Liver (tissue), 9 donors: ENCODE results near the gene CLN5. TPM values are rescaled to one million over a fixed set of nuclear protein-coding genes. Genes with fewer than 3 reads are reported as not detected.

Experiments used
- DNase-seq: peaks from one replicate; pipeline ENCODE4 v3.0.0-alpha.2; 2017; ENCODE audit warnings: low spot score
- H3K27ac ChIP-seq, 2 donors: one replicate each; pipeline ENCODE4 v1.7.0; 2013; ENCODE audit warnings: inconsistent platforms in 2 of 2, low read length in 2 of 2, control low read depth in 1 of 2, low read depth in 1 of 2, mild to moderate bottlenecking in 1 of 2
- H3K27me3 ChIP-seq, 4 donors: one replicate each; pipeline versions ENCODE4 v1.6.1 to v1.7.0; 2013; ENCODE audit warnings: low read length in 3 of 4, inconsistent platforms in 1 of 4, mild to moderate bottlenecking in 1 of 4, moderate library complexity in 1 of 4; ENCODE audit not compliant: control insufficient read depth in 4 of 4, insufficient read depth in 4 of 4
- H3K36me3 ChIP-seq, 4 donors: one replicate each; pipeline versions ENCODE4 v1.6.1 to v1.7.0; 2013; ENCODE audit warnings: low read length in 3 of 4, mild to moderate bottlenecking in 3 of 4, low read depth in 1 of 4, moderate library complexity in 1 of 4; ENCODE audit not compliant: control insufficient read depth in 4 of 4, insufficient read depth in 3 of 4
- H3K4me1 ChIP-seq, 4 donors: one replicate each; pipeline versions ENCODE4 v1.6.1 to v1.7.0; 2013; ENCODE audit warnings: low read length in 3 of 4, mild to moderate bottlenecking in 3 of 4, moderate library complexity in 1 of 4; ENCODE audit not compliant: control insufficient read depth in 4 of 4, insufficient read depth in 4 of 4
- H3K4me3 ChIP-seq, 3 donors: one replicate each; pipeline versions ENCODE4 v1.6.1 to v1.7.0; 2013; ENCODE audit warnings: low read length in 3 of 3, control low read depth in 1 of 3, low read depth in 1 of 3, mild to moderate bottlenecking in 1 of 3
- H3K9ac ChIP-seq, 2 donors: one replicate each; pipeline ENCODE4 v1.7.0; 2013; ENCODE audit warnings: low read length in 2 of 2, mild to moderate bottlenecking in 2 of 2, moderate library complexity in 2 of 2, control low read depth in 1 of 2, low read depth in 1 of 2
- H3K9me3 ChIP-seq, 4 donors: one replicate each; pipeline versions ENCODE4 v1.6.1 to v1.7.0; 2013; ENCODE audit warnings: low read length in 3 of 4; ENCODE audit not compliant: control insufficient read depth in 4 of 4
- ATF3 ChIP-seq: IDR thresholded peaks from 2 replicates; pipeline ENCODE4 v1.6.1; 2016; ENCODE audit warnings: antibody characterized with exemption
- EGR1 ChIP-seq, 2 donors: IDR thresholded peaks; 2 replicates each; pipeline ENCODE4 v1.6.1; 2016 to 2018; ENCODE audit warnings: antibody characterized with exemption in 2 of 2, low read depth in 2 of 2
- FOXA1 ChIP-seq: IDR thresholded peaks from 2 replicates; pipeline ENCODE4 v1.6.1; 2016; ENCODE audit warnings: antibody characterized with exemption
- HNF4G ChIP-seq: IDR thresholded peaks from 2 replicates; pipeline ENCODE4 v1.6.1; 2016; ENCODE audit warnings: antibody characterized with exemption
- MAX ChIP-seq: IDR thresholded peaks from 2 replicates; pipeline ENCODE4 v1.6.1; 2016; ENCODE audit warnings: antibody characterized with exemption
- RAD21 ChIP-seq, 2 donors: IDR thresholded peaks; 2 replicates each; pipeline ENCODE4 v1.6.1; 2016; ENCODE audit warnings: antibody characterized with exemption in 2 of 2, mild to moderate bottlenecking in 2 of 2
- REST ChIP-seq: IDR thresholded peaks from 2 replicates; pipeline ENCODE4 v1.6.1; 2016; ENCODE audit warnings: antibody characterized with exemption, mild to moderate bottlenecking
- RXRA ChIP-seq, 2 donors: IDR thresholded peaks; 2 replicates each; pipeline ENCODE4 v1.6.1; 2017 to 2018; ENCODE audit warnings: antibody characterized with exemption in 2 of 2, mild to moderate bottlenecking in 1 of 2
- SP1 ChIP-seq: IDR thresholded peaks from 2 replicates; pipeline ENCODE4 v1.6.1; 2018; ENCODE audit warnings: antibody characterized with exemption, mild to moderate bottlenecking
- ZBTB33 ChIP-seq: IDR thresholded peaks from 2 replicates; pipeline ENCODE4 v1.6.1; 2016; ENCODE audit warnings: antibody characterized with exemption
- WGBS: extraction: QIAGEN DNeasy Blood & Tissue Kit; methylation state at CpG from one replicate; pipeline ENCODE4 v1.1.7; 2013; 5-methylcytosine and 5-hydroxymethylcytosine counted together
- polyA plus RNA-seq, 2 donors: library from polyadenylated mRNA; stranded (reverse) in 1 of 2; unstranded in 1 of 2; fragments of 200-250 nt in 1 of 2; fragments of >200 nt in 1 of 2; fragmentation: Nextera tagmentation in 1 of 2; extraction: Ambion mirVana in 1 of 2; gene quantifications; one replicate each; pipeline versions ENCODE4 v1.2.1 to v1.2.3, GENCODE V29; 2013 to 2015
- total RNA-seq, 2 donors: library from RNA; depleted of rRNA; stranded (reverse); fragments of >200 nt; gene quantifications; one replicate each; pipeline ENCODE4 v1.2.3, GENCODE V29; 2014
- donor health status: healthy.
- donor health status: healthy.
- donor health status: healthy.
- donor health status: healthy.
- donor health status: healthy.

Gene CLN5
- total and polyA plus RNA-seq, 4 donors, result 11.6 to 18.2 (median 14.8) TPM

- H3K4me3 ChIP-seq, result no peak overlapping the region
- TF ChIP-seq MAX, result no peak
- no peak for TF ChIP-seq EGR1 (IDR thresholded peaks at IDR 0.05; ENCODE audit: low read depth in 2 of 2)
- TF ChIP-seq ZBTB33, result no peak
- no peak for TF ChIP-seq FOXA1
- no peak for TF ChIP-seq HNF4G
- no peak for TF ChIP-seq REST
- TF ChIP-seq SP1, result no peak
- TF ChIP-seq ATF3, result no peak
- TF ChIP-seq RAD21 (IDR thresholded peaks at IDR 0.05), result no peak
- no peak for TF ChIP-seq RXRA (IDR thresholded peaks at IDR 0.05)
- peaks cover 0 to 21% (median 11%) of the 10 kb centered on the region in 4 donors for H3K36me3 ChIP-seq
- H3K27me3 ChIP-seq, result no peaks in the 10 kb centered on the region
- H3K27ac ChIP-seq, result no peak overlapping the region
- no peak for DNase-seq
- 78% methylated on average over 4 of the region's 4 CpGs for WGBS
- H3K9ac ChIP-seq, result no peak overlapping the region
- peaks cover 10 to 44% (median 31%) of the 10 kb centered on the region in 4 donors for H3K4me1 ChIP-seq
- no peaks in the 10 kb centered on the region for H3K9me3 ChIP-seq
Observed at GRCh38 chr13:77053192-77053591, 61.3 kb downstream of the CLN5 start.

Other genes starting within 250 kb of the CLN5 start
- gene KCTD12, start 105.7 kb upstream of the CLN5 start, total RNA-seq, result 10 to 100 TPM in 1 of 2 donors, 1 to 10 TPM in 1; 8.7 to 14.8 TPM
- gene KCTD12, start 105.7 kb upstream of the CLN5 start, polyA plus RNA-seq, result 1 to 10 TPM; 1.5 to 4.6 TPM
- under 1 TPM in 1 of 2 donors, not detected in 1; 0.08 TPM for gene ACOD1, start 43.6 kb upstream of the CLN5 start, total RNA-seq
- gene ACOD1, start 43.6 kb upstream of the CLN5 start, polyA plus RNA-seq, result not detected
- 10 to 100 TPM; 42.5 to 60.4 TPM for gene FBXL3, start 35.1 kb downstream of the CLN5 start, total RNA-seq
- 10 to 100 TPM; 10.2 to 13.6 TPM for gene FBXL3, start 35.1 kb downstream of the CLN5 start, polyA plus RNA-seq